Stimulated activated effector memory CD8-positive, alpha-beta T cell treated with anti-CD3 and anti-CD28 coated beads, Interleukin-12 subunit alpha, Interleukin-12 subunit beta, amount 100 ng/mL, for 72 hours (primary cell): ENCODE measurements around the gene RANBP1.

Experiments
- ATAC-seq: fragments of 150-1000 bp; cut with Tn5 transposase; 2 replicates; pipeline ENCODE4 v1.10.0; 2021
- DNase-seq, 2 donors: peaks; one replicate each; pipeline ENCODE4 v3.0.0; 2021 to 2022; ENCODE audit warnings: low spot score in 2 of 2
- H3K27ac Mint-ChIP-seq: one replicate; pipeline ENCODE4 v1.8.0; 2022; ENCODE audit warnings: mild to moderate bottlenecking, mixed read lengths
- H3K36me3 Mint-ChIP-seq: one replicate; pipeline ENCODE4 v1.8.0; 2022; ENCODE audit warnings: mild to moderate bottlenecking, mixed read lengths
- H3K4me1 Mint-ChIP-seq: one replicate; pipeline ENCODE4 v1.8.0; 2022; ENCODE audit warnings: mixed read lengths
- H3K4me3 Mint-ChIP-seq: one replicate; pipeline ENCODE4 v1.8.0; 2022; ENCODE audit warnings: mild to moderate bottlenecking, mixed read lengths
- H3K9me3 Mint-ChIP-seq: one replicate; pipeline ENCODE4 v1.8.0; 2022; ENCODE audit warnings: mixed read lengths

RANBP1 gene

GRCh38 chr22:20094197-20094807 is 21.6 kb upstream of the RANBP1 start:
- Mint-ChIP-seq H3K4me1 (peaks cover 90% of the 10 kb centered on the region), H3K9me3 (no peaks in the 10 kb centered on the region), H3K4me3 (peak overlapping the region; percentile 65), H3K36me3 (peaks cover 98% of the 10 kb centered on the region), H3K27ac (peak overlapping the region; percentile 81)
- ATAC-seq, result peak; percentile 63
- no peak for DNase-seq

GRCh38 chr22:20095521-20095920 is 20.4 kb upstream of the RANBP1 start:
- Mint-ChIP-seq H3K9me3 (no peaks in the 10 kb centered on the region), H3K27ac (peak overlapping the region; percentile 81), H3K4me3 (peak overlapping the region; percentile 65), H3K36me3 (peaks cover 98% of the 10 kb centered on the region), H3K4me1 (peaks cover 90% of the 10 kb centered on the region)
- no peak for ATAC-seq
- no peak for DNase-seq

GRCh38 chr22:20096574-20097420 is 19.1 kb upstream of the RANBP1 start:
- Mint-ChIP-seq H3K4me1 (peaks cover 90% of the 10 kb centered on the region), H3K36me3 (peaks cover 96% of the 10 kb centered on the region), H3K4me3 (no peak overlapping the region), H3K27ac (peak overlapping the region; percentile 81), H3K9me3 (no peaks in the 10 kb centered on the region)
- no peak for DNase-seq
- ATAC-seq, result no peak

GRCh38 chr22:20099099-20099711 is 16.7 kb upstream of the RANBP1 start:
- H3K4me3 Mint-ChIP-seq, result peak overlapping the region; percentile 68
- peaks cover 95% of the 10 kb centered on the region for H3K36me3 Mint-ChIP-seq
- H3K9me3 Mint-ChIP-seq, result no peaks in the 10 kb centered on the region
- ATAC-seq, result no peak
- DNase-seq, result no peak
- peaks cover 76% of the 10 kb centered on the region for H3K4me1 Mint-ChIP-seq
- peak overlapping the region; percentile 92 for H3K27ac Mint-ChIP-seq

GRCh38 chr22:20101638-20102037 is 14.3 kb upstream of the RANBP1 start:
- H3K27ac Mint-ChIP-seq, result peak overlapping the region; percentile 92

GRCh38 chr22:20102203-20102780 is 13.6 kb upstream of the RANBP1 start:
- DNase-seq, result no peak
- Mint-ChIP-seq H3K9me3 (no peaks in the 10 kb centered on the region), H3K36me3 (peaks cover 88% of the 10 kb centered on the region), H3K27ac (peak overlapping the region; percentile 92), H3K4me3 (peak overlapping the region; percentile 68), H3K4me1 (peaks cover 52% of the 10 kb centered on the region)
- no peak for ATAC-seq

More at GRCh38 chr22:20101638-20102037, 14.3 kb upstream of the RANBP1 start:
- DNase-seq (no peak), ATAC-seq (no peak)
- peak overlapping the region; percentile 68 for H3K4me3 Mint-ChIP-seq
- H3K36me3 Mint-ChIP-seq, result peaks cover 88% of the 10 kb centered on the region
- peaks cover 58% of the 10 kb centered on the region for H3K4me1 Mint-ChIP-seq
- H3K9me3 Mint-ChIP-seq, result no peaks in the 10 kb centered on the region

- ATAC-seq (no peak), DNase-seq (no peak)
- Mint-ChIP-seq H3K4me1 (peaks cover 18% of the 10 kb centered on the region), H3K27ac (peak overlapping the region; percentile 77), H3K4me3 (no peak overlapping the region), H3K9me3 (no peaks in the 10 kb centered on the region), H3K36me3 (peaks cover 89% of the 10 kb centered on the region)
Measured at GRCh38 chr22:20105456-20106204, 10.3 kb upstream of the RANBP1 start.

GRCh38 chr22:20106205-20106848 is 9.6 kb upstream of the RANBP1 start:
- H3K4me3 Mint-ChIP-seq, result no peak overlapping the region
- peaks cover 89% of the 10 kb centered on the region for H3K36me3 Mint-ChIP-seq
- H3K27ac Mint-ChIP-seq, result peak overlapping the region; percentile 77
- H3K4me1 Mint-ChIP-seq, result peaks cover 15% of the 10 kb centered on the region
- ATAC-seq (no peak), DNase-seq (no peak)
- H3K9me3 Mint-ChIP-seq, result no peaks in the 10 kb centered on the region

- DNase-seq (no peak), ATAC-seq (no peak)
- peaks cover 91% of the 10 kb centered on the region for H3K36me3 Mint-ChIP-seq
- H3K4me3 Mint-ChIP-seq, result no peak overlapping the region
- no peaks in the 10 kb centered on the region for H3K9me3 Mint-ChIP-seq
- H3K4me1 Mint-ChIP-seq, result peaks cover 16% of the 10 kb centered on the region
- peak overlapping the region; percentile 77 for H3K27ac Mint-ChIP-seq
Measured at GRCh38 chr22:20106849-20107237, 9.1 kb upstream of the RANBP1 start.

- no peak for ATAC-seq
- peak overlapping the region; percentile 77 for H3K27ac Mint-ChIP-seq
- H3K36me3 Mint-ChIP-seq, result peaks cover 91% of the 10 kb centered on the region
- H3K4me3 Mint-ChIP-seq, result no peak overlapping the region
- DNase-seq, result no peak
- no peaks in the 10 kb centered on the region for H3K9me3 Mint-ChIP-seq
- H3K4me1 Mint-ChIP-seq, result peaks cover 14% of the 10 kb centered on the region
Measured at GRCh38 chr22:20107471-20107901, 8.4 kb upstream of the RANBP1 start.

- Mint-ChIP-seq H3K4me3 (no peak overlapping the region), H3K36me3 (peaks cover 91% of the 10 kb centered on the region), H3K4me1 (peaks cover 14% of the 10 kb centered on the region), H3K27ac (peak overlapping the region; percentile 77), H3K9me3 (no peaks in the 10 kb centered on the region)
- ATAC-seq, result no peak
- DNase-seq, result no peak
Measured at GRCh38 chr22:20107951-20108756, 7.8 kb upstream of the RANBP1 start.

- no peak for DNase-seq
- peak overlapping the region; percentile 77 for H3K27ac Mint-ChIP-seq
- peaks cover 91% of the 10 kb centered on the region for H3K36me3 Mint-ChIP-seq
- ATAC-seq, result no peak
- H3K4me3 Mint-ChIP-seq, result no peak overlapping the region
- H3K9me3 Mint-ChIP-seq, result no peaks in the 10 kb centered on the region
- H3K4me1 Mint-ChIP-seq, result peaks cover 14% of the 10 kb centered on the region
Measured at GRCh38 chr22:20108757-20109230, 7.1 kb upstream of the RANBP1 start.

GRCh38 chr22:20109411-20110358 is 6.2 kb upstream of the RANBP1 start:
- H3K27ac Mint-ChIP-seq, result peak overlapping the region; percentile 97
- H3K4me1 Mint-ChIP-seq, result peaks cover 22% of the 10 kb centered on the region
- no peak for DNase-seq
- H3K4me3 Mint-ChIP-seq, result no peak overlapping the region
- H3K9me3 Mint-ChIP-seq, result no peaks in the 10 kb centered on the region
- peaks cover 92% of the 10 kb centered on the region for H3K36me3 Mint-ChIP-seq
- ATAC-seq, result no peak
